H1 (cell line): ENCODE data around the gene RASGEF1C. TPM values are rescaled to one million over a fixed set of nuclear protein-coding genes. Genes with fewer than 3 reads are reported as not detected.

ENCODE experiments used
- CTCF ChIA-PET: fragments of 300-600 bp; sonication (Branson Sonifier 250); formaldehyde crosslinking; loops from one replicate; lab custom pipeline; 2021; ENCODE audit not compliant: partially characterized antibody; lab: Charles Lee
- POLR2A ChIA-PET: fragments of 300-600 bp; sonication (Branson Sonifier 250); formaldehyde crosslinking; loops from one replicate; lab custom pipeline; 2021; ENCODE audit warnings: inconsistent platforms; ENCODE audit not compliant: partially characterized antibody; lab: Charles Lee
- DNase-seq, 2 experiments: peaks; one replicate each; pipeline versions ENCODE4 v3.0.0 to v3.0.0-alpha.2; 2010 to 2022; ENCODE audit warnings: low spot score in 2 of 2, low read depth in 1 of 2, mixed read lengths in 1 of 2
- FAIRE-seq: peaks from 2 replicates; lab custom pipeline; 2011; peaks lifted over from hg19 to GRCh38; lab: Jason Lieb, UNC
- H2AFZ ChIP-seq: 2 replicates; pipeline ENCODE4 v1.8.1; 2012; ENCODE audit warnings: low read length, inconsistent platforms
- H2AK5ac ChIP-seq: 2 replicates; pipeline ENCODE4 v1.6.1; 2013; ENCODE audit warnings: low read depth, low read length
- H2BK120ac ChIP-seq: replicated peaks from 2 replicates; pipeline ENCODE3; 2013; ENCODE audit warnings: low read depth, low read length, inconsistent platforms
- H2BK12ac ChIP-seq: 2 replicates; pipeline ENCODE4 v1.6.1; 2013; ENCODE audit warnings: low read depth, low read length
- H2BK15ac ChIP-seq: 2 replicates; pipeline ENCODE4 v1.6.1; 2013; ENCODE audit warnings: low read length
- H2BK20ac ChIP-seq: 2 replicates; pipeline ENCODE4 v1.6.1; 2013; ENCODE audit warnings: low read length
- H2BK5ac ChIP-seq: 2 replicates; pipeline ENCODE4 v1.6.1; 2013; ENCODE audit warnings: low read depth, low read length
- H3K14ac ChIP-seq: 2 replicates; pipeline ENCODE4 v1.6.1; 2013; ENCODE audit warnings: inconsistent platforms; ENCODE audit not compliant: insufficient read length
- H3K18ac ChIP-seq: 2 replicates; pipeline ENCODE4 v1.6.1; 2013; ENCODE audit warnings: low read length; ENCODE audit errors: extremely low read depth
- H3K23ac ChIP-seq: 2 replicates; pipeline ENCODE4 v1.6.1; 2013; ENCODE audit warnings: inconsistent platforms; ENCODE audit not compliant: insufficient read length
- H3K23me2 ChIP-seq: 2 replicates; pipeline ENCODE4 v1.6.1; 2013; ENCODE audit warnings: low read depth, low read length
- H3K27ac ChIP-seq: 2 replicates; pipeline ENCODE4 v1.6.1; 2011; ENCODE audit warnings: low read depth, low read length, inconsistent platforms
- H3K27me3 ChIP-seq, 4 experiments: replicated peaks in 1 of 4; 1 replicate in 1 of 4; 2 replicates in 3 of 4; pipeline versions ENCODE4 v1.6.1 to v1.8.1; 2011 to 2013; ENCODE audit warnings: low read length in 3 of 4, mild to moderate bottlenecking in 3 of 4, inconsistent platforms in 2 of 4, mixed read lengths in 2 of 4, moderate library complexity in 1 of 4; ENCODE audit not compliant: control insufficient read depth in 3 of 4, insufficient read depth in 3 of 4; ENCODE audit errors: extremely low read depth in 1 of 4
- H3K36me3 ChIP-seq, 4 experiments: 2 replicates each; pipeline versions ENCODE4 v1.6.1 to v1.8.1; 2011 to 2013; ENCODE audit warnings: mild to moderate bottlenecking in 4 of 4, low read length in 3 of 4, moderate library complexity in 2 of 4, control low read depth in 1 of 4, inconsistent platforms in 1 of 4; ENCODE audit not compliant: insufficient read depth in 4 of 4, control insufficient read depth in 2 of 4
- H3K4ac ChIP-seq: replicated peaks from 2 replicates; pipeline ENCODE3; 2013; ENCODE audit warnings: low read length, low read depth, mixed read lengths, inconsistent platforms; ENCODE audit not compliant: insufficient read length
- H3K4me1 ChIP-seq, 4 experiments: replicated peaks in 1 of 4; 1 replicate in 1 of 4; 2 replicates in 3 of 4; pipeline versions ENCODE4 v1.6.1 to v1.8.1; 2011 to 2013; ENCODE audit warnings: low read length in 3 of 4, inconsistent platforms in 2 of 4, mixed read lengths in 1 of 4; ENCODE audit not compliant: insufficient read depth in 4 of 4, control insufficient read depth in 3 of 4
- H3K4me2 ChIP-seq, 2 experiments: 2 replicates each; pipeline versions ENCODE4 v1.6.1 to v1.8.1; 2011 to 2013; ENCODE audit warnings: low read depth in 2 of 2, low read length in 2 of 2, control low read depth in 1 of 2, inconsistent platforms in 1 of 2, mild to moderate bottlenecking in 1 of 2; ENCODE audit not compliant: insufficient read depth in 1 of 2
- H3K4me3 ChIP-seq, 4 experiments: fragments of 200-600, 300-600 bp in 1 of 4; sonication (generic), shearing (Covaris generic), sonication (Bioruptor Twin) in 1 of 4; 2 replicates each; pipeline versions ENCODE4 v1.5.1 to v1.8.1; 2011 to 2016; ENCODE audit warnings: low read length in 4 of 4, low read depth in 3 of 4, control low read depth in 2 of 4, inconsistent platforms in 2 of 4, mild to moderate bottlenecking in 2 of 4, mixed read lengths in 1 of 4, moderate library complexity in 1 of 4; ENCODE audit not compliant: insufficient read depth in 2 of 4; ENCODE audit errors: extremely low read depth in 1 of 4
- H3K56ac ChIP-seq: replicated peaks from 2 replicates; pipeline ENCODE3; 2013; ENCODE audit warnings: low read depth, mild to moderate bottlenecking, mixed read lengths, low read length, inconsistent platforms; ENCODE audit not compliant: insufficient read length
- H3K79me1 ChIP-seq: 2 replicates; pipeline ENCODE4 v1.6.1; 2013; ENCODE audit warnings: low read depth, low read length, control low read depth
- H3K79me2 ChIP-seq, 2 experiments: 2 replicates each; pipeline versions ENCODE4 v1.6.1 to v1.8.1; 2012 to 2013; ENCODE audit warnings: low read length in 2 of 2, mild to moderate bottlenecking in 2 of 2, inconsistent platforms in 1 of 2; ENCODE audit not compliant: insufficient read depth in 2 of 2, control insufficient read depth in 1 of 2
- H3K9ac ChIP-seq, 4 experiments: replicated peaks in 1 of 4; 1 replicate in 1 of 4; 2 replicates in 3 of 4; pipeline versions ENCODE4 v1.6.1 to v1.8.1; 2011 to 2013; ENCODE audit warnings: low read depth in 3 of 4, low read length in 3 of 4, control low read depth in 2 of 4, mild to moderate bottlenecking in 2 of 4, moderate library complexity in 2 of 4, inconsistent platforms in 1 of 4; ENCODE audit errors: extremely low read depth in 1 of 4
- H3K9me3 ChIP-seq, 2 experiments: 2 replicates each; pipeline versions ENCODE4 v1.6.1 to v1.8.1; 2012 to 2013; ENCODE audit warnings: mild to moderate bottlenecking in 2 of 2, moderate library complexity in 2 of 2, control low read depth in 1 of 2, inconsistent platforms in 1 of 2, low read depth in 1 of 2, low read length in 1 of 2, mixed read lengths in 1 of 2; ENCODE audit not compliant: insufficient read depth in 2 of 2
- H4K20me1 ChIP-seq, 2 experiments: replicated peaks in 1 of 2; 2 replicates each; pipeline versions ENCODE3 to v1.8.1; 2011 to 2013; ENCODE audit warnings: inconsistent platforms in 2 of 2, low read length in 2 of 2, mild to moderate bottlenecking in 1 of 2; ENCODE audit not compliant: insufficient read depth in 2 of 2, control insufficient read depth in 1 of 2
- H4K5ac ChIP-seq: 2 replicates; pipeline ENCODE4 v1.6.1; 2013; ENCODE audit warnings: low read length, low read depth, mixed read lengths, inconsistent platforms; ENCODE audit not compliant: insufficient read length
- H4K8ac ChIP-seq: 2 replicates; pipeline ENCODE4 v1.8.0; 2013; ENCODE audit warnings: mild to moderate bottlenecking, moderate library complexity, low read length, inconsistent platforms; ENCODE audit not compliant: insufficient read depth; ENCODE audit errors: extremely low read depth
- H4K91ac ChIP-seq: replicated peaks from 2 replicates; pipeline ENCODE3; 2013; ENCODE audit warnings: low read length, mixed read lengths, inconsistent platforms; ENCODE audit not compliant: insufficient read length
- CREB1 ChIP-seq: IDR thresholded peaks from 2 replicates; pipeline ENCODE4 v1.6.1; 2012; ENCODE audit warnings: inconsistent platforms
- WGBS, 2 experiments: shearing (Covaris generic) in 1 of 2; methylation state at CpG; one replicate each; pipeline versions ENCODE4 v1.1.6 to v1.1.7; 2013 to 2015; ENCODE audit warnings: low lambda C conversion rate in 2 of 2, mixed read lengths in 2 of 2, inconsistent platforms in 1 of 2, low coverage in 1 of 2, missing lambda C conversion rate in 1 of 2; ENCODE audit not compliant: insufficient replicate concordance in 2 of 2, insufficient coverage in 1 of 2, insufficient read length in 1 of 2; ENCODE audit errors: extremely low coverage in 1 of 2, missing lambda C conversion rate in 1 of 2; 5-methylcytosine and 5-hydroxymethylcytosine counted together
- polyA plus RNA-seq, 7 experiments: library from polyadenylated mRNA; depleted of rRNA in 3 of 7; stranded (reverse) in 5 of 7; unstranded in 2 of 7; fragments of >200 nt in 5 of 7; fragments of 200-250 nt in 2 of 7; gene quantifications; 1 replicate in 5 of 7; 2 replicates in 1 of 7; 4 replicates in 1 of 7; pipeline versions ENCODE4 v1.2.1 to v1.2.3, GENCODE V29; 2011 to 2013; ENCODE audit warnings: missing spikeins in 2 of 7, mixed read lengths in 2 of 7
- total RNA-seq: library from RNA; stranded (reverse); fragmentation: NEBNext Ultra II Directional; extraction: Animal tissue kit (Norgen Biotek cat#: 25700); gene quantifications from 2 replicates; pipeline ENCODE4 v1.2.1, GENCODE V29; 2021

RASGEF1C gene
- total and polyA plus RNA-seq, 2 of the 8 experiments (the other 6 are each of a cell fraction or from before 2014, with no cell fraction given), result 0.26 to 0.61 TPM

- Histone ChIP-seq H3K18ac (no peak overlapping the region), H3K14ac (no peak overlapping the region), H3K23me2 (peaks cover 7% of the 10 kb centered on the region), H3K4me1 (no peaks in the 10 kb centered on the region; a peak in 1 of 7 replicates), H3K9me3 (peaks cover 2 to 4% of the 10 kb centered on the region in 2 experiments; a peak in 1 of 4 replicates), H3K36me3 (no peaks in the 10 kb centered on the region), H3K4me3 (no peak overlapping the region), H2BK5ac (peak overlapping the region; percentile 37; the same call in 1 of the 2 replicates), H4K5ac (no peak overlapping the region), H4K91ac (peak overlapping the region; percentile 42), H3K23ac (no peak overlapping the region), H3K4ac (peak overlapping the region; percentile 60), H3K56ac (no peak overlapping the region), H2BK20ac (peak overlapping the region; percentile 84; the same call in 1 of the 2 replicates), H2BK120ac (no peak overlapping the region), H3K9ac (no peak overlapping the region), H3K27ac (no peak overlapping the region), H2AFZ (no peak overlapping the region), H3K79me2 (no peaks in the 10 kb centered on the region), H2BK12ac (peak overlapping the region; percentile 77; the same call in 1 of the 2 replicates), H4K8ac (no peak overlapping the region), H3K79me1 (no peaks in the 10 kb centered on the region), H3K4me2 (no peak overlapping the region), H2AK5ac (peak overlapping the region; percentile 86), H2BK15ac (no peak overlapping the region), H4K20me1 (peaks cover 0 to 9% of the 10 kb centered on the region in 2 experiments), H3K27me3 (peaks cover 0 to 12% (median 3%) of the 10 kb centered on the region in 4 experiments; a peak in 4 of 7 replicates)
- ChIA-PET POLR2A (no interaction called here), CTCF (interaction anchor here (1.2 kb wide), 1 partner anchor 393 kb away, joined by 4 read pairs; no protein-coding TSS in a partner anchor)
- no peak for DNase-seq
- no peak for TF ChIP-seq CREB1
- 89% methylated on average over 5 of the region's 5 CpGs; no CpG with 5 or more reads in 1 of the 2 experiments for WGBS, 2 experiments
- no peak for FAIRE-seq
Observed at GRCh38 chr5:180213657-180214207, 4.7 kb upstream of the RASGEF1C start.
